H9 (cell line): ENCODE measurements around the gene DGKD. TPM values are rescaled to one million over a fixed set of nuclear protein-coding genes. Genes with fewer than 3 reads are reported as not detected.

ENCODE experiments used
- DNase-seq: peaks from one replicate; pipeline ENCODE4 v3.0.0-alpha.2; 2017
- H2AFZ ChIP-seq: one replicate; pipeline ENCODE4 v1.6.1; 2013; ENCODE audit warnings: mild to moderate bottlenecking, low read length, control low read depth, moderate library complexity
- H2AK5ac ChIP-seq: 2 replicates; pipeline ENCODE4 v1.6.1; 2013; ENCODE audit warnings: low read length, control low read depth, mixed read lengths; ENCODE audit not compliant: insufficient read length
- H2BK120ac ChIP-seq: one replicate; pipeline ENCODE4 v1.6.1; 2013; ENCODE audit warnings: low read depth, mild to moderate bottlenecking, low read length, control low read depth, inconsistent platforms; ENCODE audit not compliant: poor library complexity, severe bottlenecking
- H2BK12ac ChIP-seq: 2 replicates; pipeline ENCODE4 v1.6.1; 2013; ENCODE audit warnings: low read length, control low read depth, mixed read lengths, low read depth; ENCODE audit not compliant: insufficient read length
- H2BK15ac ChIP-seq: 2 replicates; pipeline ENCODE4 v1.6.1; 2013; ENCODE audit warnings: low read depth, low read length, control low read depth
- H2BK20ac ChIP-seq: one replicate; pipeline ENCODE4 v1.6.1; 2013; ENCODE audit warnings: low read depth, mild to moderate bottlenecking, low read length, control low read depth, inconsistent platforms; ENCODE audit not compliant: poor library complexity, severe bottlenecking
- H2BK5ac ChIP-seq: 2 replicates; pipeline ENCODE4 v1.6.1; 2013; ENCODE audit warnings: low read length, control low read depth, mixed read lengths; ENCODE audit not compliant: insufficient read length
- H3K14ac ChIP-seq: 2 replicates; pipeline ENCODE4 v1.6.1; 2013; ENCODE audit warnings: low read length, control low read depth; ENCODE audit not compliant: insufficient read depth
- H3K18ac ChIP-seq: 2 replicates; pipeline ENCODE4 v1.6.1; 2013; ENCODE audit warnings: low read depth, mild to moderate bottlenecking, mixed read lengths, low read length, control low read depth; ENCODE audit not compliant: insufficient read length
- H3K23ac ChIP-seq: 2 replicates; pipeline ENCODE4 v1.6.1; 2013; ENCODE audit warnings: low read length, control low read depth, mixed read lengths, low read depth; ENCODE audit not compliant: insufficient read length
- H3K23me2 ChIP-seq: 2 replicates; pipeline ENCODE4 v1.6.1; 2013; ENCODE audit warnings: low read depth, mild to moderate bottlenecking, mixed read lengths, low read length, control low read depth; ENCODE audit not compliant: insufficient read length, poor library complexity, severe bottlenecking
- H3K27ac ChIP-seq: 2 replicates; pipeline ENCODE4 v1.5.1; 2013; ENCODE audit warnings: low read length, control low read depth, mixed read lengths, low read depth; ENCODE audit not compliant: insufficient read length
- H3K27me3 ChIP-seq: 2 replicates; pipeline ENCODE4 v1.6.1; 2013; ENCODE audit warnings: low read length, control low read depth, inconsistent platforms; ENCODE audit not compliant: insufficient read depth
- H3K4ac ChIP-seq: 2 replicates; pipeline ENCODE4 v1.6.1; 2013; ENCODE audit warnings: low read depth, mild to moderate bottlenecking, control low read depth, inconsistent platforms, low read length, moderate library complexity
- H3K4me1 ChIP-seq: 2 replicates; pipeline ENCODE4 v1.6.1; 2013; ENCODE audit warnings: low read length, control low read depth, inconsistent platforms; ENCODE audit not compliant: insufficient read depth
- H3K4me2 ChIP-seq: 2 replicates; pipeline ENCODE4 v1.6.1; 2013; ENCODE audit warnings: low read length, control low read depth, mixed read lengths; ENCODE audit not compliant: insufficient read length, insufficient read depth
- H3K56ac ChIP-seq: 2 replicates; pipeline ENCODE4 v1.6.1; 2013; ENCODE audit warnings: low read depth, mild to moderate bottlenecking, mixed read lengths, low read length, control low read depth; ENCODE audit not compliant: insufficient read length
- H3K79me1 ChIP-seq: 2 replicates; pipeline ENCODE4 v1.6.1; 2013; ENCODE audit warnings: low read depth, mild to moderate bottlenecking, moderate library complexity, low read length, control low read depth, inconsistent platforms; ENCODE audit not compliant: insufficient read depth, poor library complexity, severe bottlenecking
- H3K79me2 ChIP-seq: 2 replicates; pipeline ENCODE4 v1.6.1; 2013; ENCODE audit warnings: low read length, control low read depth, inconsistent platforms; ENCODE audit not compliant: insufficient read depth
- H3K9ac ChIP-seq: 2 replicates; pipeline ENCODE4 v1.6.1; 2013; ENCODE audit warnings: low read length, control low read depth, mixed read lengths; ENCODE audit not compliant: insufficient read length; ENCODE audit errors: extremely low read depth
- H3K9me3 ChIP-seq: one replicate; pipeline ENCODE4 v1.6.1; 2013; ENCODE audit warnings: low read depth, low read length, inconsistent platforms; ENCODE audit not compliant: control insufficient read depth
- H3T11ph ChIP-seq: one replicate; pipeline ENCODE4 v1.6.1; 2013; ENCODE audit warnings: mild to moderate bottlenecking, low read length, control low read depth, inconsistent platforms
- H4K20me1 ChIP-seq: one replicate; pipeline ENCODE4 v1.6.1; 2013; ENCODE audit not compliant: control insufficient read depth, insufficient read length, insufficient read depth
- H4K5ac ChIP-seq: 2 replicates; pipeline ENCODE4 v1.6.1; 2013; ENCODE audit warnings: low read depth, mild to moderate bottlenecking, mixed read lengths, low read length, control low read depth; ENCODE audit not compliant: insufficient read length
- H4K8ac ChIP-seq: replicated peaks from 2 replicates; pipeline ENCODE4 v1.6.1; 2013; ENCODE audit warnings: low read length, control low read depth, mixed read lengths, low read depth; ENCODE audit not compliant: insufficient read length
- H4K91ac ChIP-seq: 2 replicates; pipeline ENCODE4 v1.6.1; 2013; ENCODE audit warnings: low read depth, mild to moderate bottlenecking, moderate library complexity, mixed read lengths, low read length, control low read depth; ENCODE audit not compliant: insufficient read length
- H3K27ac Mint-ChIP-seq, 3 experiments: 2 replicates in 2 of 3; 3 replicates in 1 of 3; pipeline ENCODE4 v1.8.0; 2020 to 2021; ENCODE audit warnings: mixed read lengths in 3 of 3, mild to moderate bottlenecking in 1 of 3, moderate library complexity in 1 of 3
- H3K27me3 Mint-ChIP-seq: 2 replicates; pipeline ENCODE4 v1.8.0; 2021; ENCODE audit warnings: low read depth, mild to moderate bottlenecking, moderate library complexity, mixed read lengths
- H3K36me3 Mint-ChIP-seq, 3 experiments: 2 replicates in 2 of 3; 3 replicates in 1 of 3; pipeline ENCODE4 v1.8.0; 2020 to 2021; ENCODE audit warnings: low read depth in 3 of 3, mixed read lengths in 3 of 3; ENCODE audit not compliant: insufficient read depth in 1 of 3
- H3K4me1 Mint-ChIP-seq, 2 experiments: 2 replicates each; pipeline ENCODE4 v1.8.0; 2020; ENCODE audit warnings: mixed read lengths in 2 of 2
- H3K4me3 Mint-ChIP-seq, 2 experiments: 2 replicates in 1 of 2; 3 replicates in 1 of 2; pipeline ENCODE4 v1.8.0; 2020 to 2021; ENCODE audit warnings: mild to moderate bottlenecking in 2 of 2, mixed read lengths in 2 of 2, moderate library complexity in 1 of 2
- H3K9me3 Mint-ChIP-seq, 2 experiments: 2 replicates in 1 of 2; 3 replicates in 1 of 2; pipeline ENCODE4 v1.8.0; 2020; ENCODE audit warnings: mild to moderate bottlenecking in 2 of 2, mixed read lengths in 2 of 2, moderate library complexity in 1 of 2
- CTCF ChIP-seq: fragments of 200-600 bp; sonication (generic); conservative IDR thresholded peaks from 3 replicates; pipeline ENCODE4 v1.8.0; 2021; ENCODE audit warnings: antibody characterized with exemption, mild to moderate bottlenecking
- WGBS: extraction: QIAGEN DNeasy Blood & Tissue Kit; methylation state at CpG from one replicate; pipeline ENCODE4 v1.1.7; 2013; ENCODE audit warnings: missing lambda C conversion rate, low lambda C conversion rate, mixed read lengths; ENCODE audit not compliant: insufficient read length; ENCODE audit errors: extremely low coverage; 5-methylcytosine and 5-hydroxymethylcytosine counted together
- total RNA-seq: library from RNA; stranded (reverse); gene quantifications from 2 replicates; pipeline ENCODE4 v1.2.1, GENCODE V29; 2021

Gene DGKD
- total RNA-seq, 1 experiment from 2014 or later, result 20.7 TPM

DNA sequence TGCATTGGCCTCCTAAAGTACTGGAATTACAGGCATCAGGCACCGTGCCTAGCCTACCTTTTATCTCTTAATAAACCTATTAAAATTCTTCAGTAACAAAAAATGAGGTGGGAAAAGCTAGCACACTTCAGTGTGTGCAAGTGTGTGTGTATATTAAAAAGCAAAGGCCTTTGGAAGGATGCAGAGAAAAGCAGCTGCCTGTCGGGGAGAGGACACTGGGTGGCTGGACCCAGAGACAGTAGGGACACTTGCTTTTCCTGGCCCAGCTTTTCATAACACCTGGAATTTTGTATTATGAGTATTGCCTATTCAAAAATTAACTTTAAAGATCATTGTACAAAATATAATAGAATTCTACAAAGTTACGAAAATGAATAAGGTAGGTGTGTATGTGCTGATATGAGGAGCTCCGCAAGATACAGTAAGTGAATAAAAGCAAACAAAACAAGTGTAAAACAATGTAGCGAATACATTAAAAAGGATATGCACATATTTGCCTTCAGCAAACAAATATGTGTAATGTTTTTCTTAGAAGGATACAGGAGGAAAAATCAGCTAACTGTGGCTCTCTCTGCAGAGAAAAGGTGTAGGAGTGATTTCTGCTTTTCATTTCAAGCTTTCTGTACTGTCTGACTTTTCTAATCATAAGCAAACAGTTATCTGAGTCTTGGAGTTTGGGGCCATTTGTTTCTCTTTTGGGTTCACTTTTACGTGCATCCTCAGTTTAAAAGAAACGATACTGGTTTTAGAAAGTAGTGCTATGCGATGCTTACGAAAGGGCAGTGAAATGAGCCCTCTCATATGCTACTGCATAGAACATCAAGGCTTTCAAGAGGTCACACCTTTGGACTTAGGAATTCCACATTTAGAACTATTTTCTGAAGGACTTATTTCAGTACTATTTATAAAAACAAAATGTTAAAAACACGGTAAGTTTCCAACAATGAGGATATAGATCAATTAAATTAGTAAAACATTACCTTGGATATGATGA, 141.5 kb downstream of the DGKD start:
- WGBS, result no CpG with 5 or more reads among the region's 10 CpGs

More for the DNA sequence above, 141.5 kb downstream of the DGKD start:
- Histone ChIP-seq H3K9ac (no peak overlapping the region), H3K14ac (no peak overlapping the region), H3K56ac (no peak overlapping the region), H3T11ph (no peak overlapping the region), H3K4me1 (no peaks in the 10 kb centered on the region), H4K5ac (no peak overlapping the region), H2BK5ac (no peak overlapping the region), H3K23ac (no peak overlapping the region), H3K4me2 (no peak overlapping the region), H3K4ac (no peak overlapping the region), H3K27me3 (no peaks in the 10 kb centered on the region), H4K8ac (no peak overlapping the region), H4K91ac (no peak overlapping the region), H2AK5ac (no peak overlapping the region), H3K23me2 (no peaks in the 10 kb centered on the region), H3K79me2 (no peaks in the 10 kb centered on the region), H2AFZ (no peak overlapping the region), H3K9me3 (no peaks in the 10 kb centered on the region), H3K79me1 (no peaks in the 10 kb centered on the region), H2BK12ac (no peak overlapping the region), H2BK20ac (no peak overlapping the region), H2BK15ac (no peak overlapping the region), H3K27ac (no peak overlapping the region), H2BK120ac (no peak overlapping the region), H3K18ac (no peak overlapping the region), H4K20me1 (no peaks in the 10 kb centered on the region)
- Mint-ChIP-seq H3K4me1 (peaks cover 3 to 10% of the 10 kb centered on the region in 2 experiments; a peak in 3 of 4 replicates), H3K27me3 (no peaks in the 10 kb centered on the region), H3K36me3 (no peaks in the 10 kb centered on the region), H3K27ac (no peak overlapping the region), H3K9me3 (no peaks in the 10 kb centered on the region), H3K4me3 (no peak overlapping the region)
- TF ChIP-seq CTCF, result no peak
- no peak for DNase-seq
